GM18867 (cell line): ENCODE data around the gene TMEM179B.
"Not testable (repeated sequence)": the region's sequence is repeated elsewhere in the genome, so short reads cannot be mapped to it uniquely, and the experiment has no call there.

Source experiments
- ATAC-seq: cut with Tn5 transposase; IDR thresholded peaks from one replicate; pipeline ENCODE4 v1.9.1; 2021; ENCODE audit warnings: mild to moderate bottlenecking, moderate library complexity; ENCODE audit not compliant: unreplicated experiment

The TMEM179B gene

DNA sequence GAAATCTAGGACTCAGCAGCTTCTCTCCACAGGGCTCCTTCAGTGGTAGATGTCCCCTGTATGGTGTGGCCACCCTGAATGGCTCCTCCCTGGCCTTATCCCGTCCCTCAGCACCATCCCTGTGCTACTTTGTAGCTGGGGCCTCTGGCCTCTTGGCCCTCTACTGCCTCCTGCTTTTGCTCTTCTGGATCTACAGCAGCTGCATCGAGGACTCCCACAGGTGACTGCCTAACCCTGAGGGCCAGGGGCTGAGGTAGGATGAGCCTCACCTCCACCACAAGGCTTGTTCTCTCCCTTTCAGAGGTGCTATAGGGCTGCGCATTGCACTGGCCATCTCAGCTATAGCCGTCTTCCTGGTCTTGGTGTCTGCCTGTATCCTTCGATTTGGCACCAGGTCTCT is 1.8 kb downstream of the TMEM179B start:
- no peak for ATAC-seq

DNA sequence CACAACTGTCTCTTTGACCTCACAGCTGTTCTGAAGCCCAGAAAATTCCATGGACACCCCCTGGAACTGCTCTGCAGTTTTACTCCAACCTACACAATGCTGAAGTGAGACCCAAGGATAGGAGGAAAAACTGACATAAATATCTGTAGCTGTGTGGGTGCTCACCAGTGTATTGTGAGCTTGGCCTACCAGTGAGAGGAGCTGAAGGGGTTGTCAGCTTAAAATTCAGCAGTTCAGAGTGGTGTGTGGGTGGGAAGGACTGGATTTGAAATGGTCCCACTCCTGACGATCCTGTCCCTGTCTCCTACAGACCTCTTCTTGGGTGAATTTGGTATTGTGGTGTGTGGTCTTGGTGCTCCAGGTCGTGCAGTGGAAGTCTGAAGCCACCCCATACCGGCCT is 2.4 kb downstream of the TMEM179B start:
- ATAC-seq = no peak

DNA sequence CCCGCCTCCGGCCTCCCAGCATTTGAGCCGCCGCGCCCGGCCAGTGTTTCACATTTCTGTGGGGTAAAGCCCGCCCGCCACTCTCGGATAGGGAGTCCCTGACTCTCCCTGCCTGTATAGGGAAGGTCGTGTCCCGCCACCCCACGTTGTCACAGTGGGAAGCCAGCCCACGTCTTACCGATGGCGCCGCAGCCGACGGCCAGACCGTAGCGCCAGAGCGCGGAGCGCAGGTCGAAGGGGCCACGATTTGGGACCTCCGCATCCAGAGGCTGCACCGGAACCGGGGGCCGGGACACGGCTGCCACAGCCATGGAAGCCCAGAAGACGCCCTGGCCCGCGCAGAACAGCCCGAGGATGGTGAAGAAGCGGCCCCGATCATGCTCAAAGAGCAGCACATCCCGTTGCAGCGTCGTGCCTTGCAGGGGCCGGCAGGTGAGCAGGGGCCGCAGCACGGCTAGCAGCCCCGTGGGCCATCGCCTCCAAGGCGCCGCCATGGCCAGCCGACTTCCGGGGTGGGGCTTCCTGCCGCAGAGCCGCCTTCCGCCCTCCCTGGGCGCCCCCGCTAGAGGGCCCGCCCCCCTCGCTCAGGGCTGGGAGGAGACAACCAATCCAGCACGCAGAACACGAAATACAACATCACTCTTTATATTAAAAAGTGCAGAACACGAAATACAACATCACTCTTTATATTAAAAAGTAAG is 4.4 kb downstream of the TMEM179B start, which contains the start of gene TMEM223:
Gene TMEM223, minus strand, starts transcription at position 506 of the 701 bp plus-strand sequence. Its CDS starts 12 bp downstream, at position 494.
- ATAC-seq = peak; percentile 76

DNA sequence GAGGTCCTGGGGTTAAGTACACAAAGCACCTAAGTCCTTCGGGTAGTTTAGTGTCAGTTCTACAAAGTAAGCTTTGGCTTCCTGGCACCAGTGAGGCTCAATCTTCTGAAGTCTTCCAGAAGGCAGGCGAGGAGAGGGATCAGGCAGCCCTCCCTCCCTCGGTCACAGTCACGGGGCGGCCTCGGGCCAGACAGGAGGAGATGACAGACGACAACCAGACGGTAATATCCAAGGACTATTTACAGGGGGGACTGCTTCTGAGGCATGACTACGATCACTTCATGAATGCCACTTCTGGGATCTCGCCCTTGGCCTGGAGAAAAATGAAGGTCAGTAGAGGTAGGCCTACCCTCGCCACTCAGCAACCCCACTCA is 5.0 kb downstream of the TMEM179B start:
- ATAC-seq = peak; percentile 4

DNA sequence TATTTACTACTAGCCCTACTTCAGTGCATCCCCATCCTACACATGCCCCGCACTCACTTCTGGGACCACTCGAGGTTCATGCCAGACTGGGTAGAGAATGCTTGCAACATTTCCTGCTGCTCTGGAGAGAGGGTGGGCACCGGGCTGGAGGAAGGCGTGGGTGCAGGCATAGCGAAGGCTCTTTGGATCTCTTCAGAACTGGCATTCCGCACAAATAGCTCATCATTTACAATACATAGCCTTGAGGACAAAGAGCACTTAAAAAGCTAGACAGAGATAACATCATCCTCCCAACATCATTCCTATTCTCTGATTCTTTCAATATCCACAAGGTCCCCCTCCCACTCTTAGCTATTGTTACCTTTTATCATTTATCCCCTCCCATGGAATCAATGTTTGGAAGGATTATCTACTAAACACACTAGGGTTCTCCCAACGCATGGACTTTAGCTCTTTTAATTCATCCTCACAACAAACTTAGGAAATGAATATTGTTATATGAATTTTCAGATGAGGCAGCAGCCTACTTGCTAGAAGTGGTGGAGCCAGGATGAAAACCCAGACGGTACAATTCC is 7.1 kb downstream of the TMEM179B start:
- no peak for ATAC-seq

DNA sequence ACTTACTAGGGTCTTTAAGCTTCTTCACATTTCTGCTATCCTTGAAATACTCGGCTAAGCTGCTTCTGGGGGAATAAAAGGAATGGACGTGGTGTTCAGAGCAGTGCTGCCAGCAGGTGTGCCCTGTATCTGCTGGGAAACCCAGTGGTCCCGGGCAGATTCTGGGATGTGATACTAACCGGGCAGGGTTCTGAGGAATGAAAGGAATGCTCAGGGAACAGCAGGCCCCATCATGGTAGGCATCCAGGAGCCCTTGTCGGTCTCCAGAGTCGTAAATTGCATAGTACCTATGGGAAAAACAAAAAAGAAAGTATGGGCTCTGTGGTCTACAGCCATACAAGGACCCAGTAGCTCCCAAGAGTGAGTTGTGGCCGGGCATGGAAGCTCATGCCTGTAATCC is 9.1 kb downstream of the TMEM179B start:
- no peak for ATAC-seq

DNA sequence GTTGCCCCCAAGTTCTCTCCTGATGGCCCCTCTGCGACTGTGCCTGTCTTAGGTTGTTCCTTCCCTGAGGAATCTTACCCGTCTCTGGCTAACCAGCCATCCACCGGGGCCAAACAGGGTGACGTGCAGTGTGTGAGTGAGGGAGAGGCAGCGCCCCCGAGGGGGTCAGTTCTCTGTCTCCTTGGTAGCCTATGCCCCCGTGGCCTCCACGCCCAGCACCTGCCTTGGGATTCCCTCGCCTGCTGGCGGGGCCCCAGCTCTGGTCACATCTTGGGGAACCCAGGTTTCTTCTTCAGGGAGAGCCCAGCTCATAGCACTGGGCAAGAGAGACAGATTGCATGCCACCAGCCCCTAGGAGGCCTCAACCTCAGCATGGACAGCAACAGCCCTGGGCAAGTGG is 12.3 kb downstream of the TMEM179B start:
- no peak for ATAC-seq

DNA sequence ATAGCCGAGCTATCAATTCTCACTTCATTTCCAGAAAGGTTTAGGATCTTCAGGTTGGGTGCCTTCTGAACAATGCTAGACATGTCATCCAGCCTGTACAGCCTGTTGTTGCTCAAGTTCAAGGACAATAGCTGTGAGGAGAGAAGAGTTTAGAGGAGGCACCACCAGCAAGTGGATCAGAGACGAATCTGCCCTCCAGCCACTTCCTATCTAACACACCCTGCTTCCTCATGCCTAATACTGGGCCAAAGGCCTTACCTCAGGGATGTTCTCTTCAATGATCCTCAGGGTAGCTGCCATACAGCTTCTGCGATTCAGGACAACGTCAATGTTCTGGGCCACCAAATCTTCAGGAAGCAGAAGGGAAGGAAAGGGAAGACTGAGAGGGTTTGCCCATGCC is 13.9 kb downstream of the TMEM179B start:
- ATAC-seq = no peak

DNA sequence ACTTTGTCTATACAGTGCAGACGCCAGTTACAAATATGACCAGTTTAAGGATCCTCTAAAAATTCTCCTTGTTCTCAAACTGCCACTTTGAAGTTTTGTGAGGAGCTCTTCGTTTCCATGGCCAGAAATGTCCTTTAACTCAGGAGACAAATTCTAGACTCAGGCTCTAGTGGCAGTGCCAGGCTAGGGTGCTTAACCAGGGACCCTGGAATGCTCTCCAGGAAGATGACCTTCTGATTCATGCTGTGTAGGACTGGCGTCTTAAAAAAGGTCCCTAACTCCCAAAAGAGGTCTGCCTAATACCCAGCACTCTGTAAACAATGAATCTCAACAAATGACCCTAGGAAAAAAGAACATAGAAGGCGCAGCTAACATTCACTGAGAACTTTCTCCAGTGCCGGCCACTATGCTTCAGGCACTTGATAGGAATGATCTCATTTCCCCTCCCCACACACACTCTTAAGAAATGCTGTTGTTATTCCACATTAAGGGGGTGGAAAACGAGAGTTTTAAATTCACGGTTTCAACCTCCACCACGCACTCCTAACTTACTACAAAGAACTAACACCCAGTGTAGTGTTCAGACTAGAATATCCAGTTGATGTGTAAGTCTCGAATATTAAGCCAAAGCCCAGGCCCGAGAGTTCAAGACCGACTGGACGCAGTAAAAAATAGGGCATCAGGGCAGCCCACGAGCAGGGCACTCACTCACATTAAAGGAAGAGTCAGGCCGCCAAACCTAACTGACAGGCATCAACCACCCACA is 17.3 kb downstream of the TMEM179B start:
- ATAC-seq = no peak

DNA sequence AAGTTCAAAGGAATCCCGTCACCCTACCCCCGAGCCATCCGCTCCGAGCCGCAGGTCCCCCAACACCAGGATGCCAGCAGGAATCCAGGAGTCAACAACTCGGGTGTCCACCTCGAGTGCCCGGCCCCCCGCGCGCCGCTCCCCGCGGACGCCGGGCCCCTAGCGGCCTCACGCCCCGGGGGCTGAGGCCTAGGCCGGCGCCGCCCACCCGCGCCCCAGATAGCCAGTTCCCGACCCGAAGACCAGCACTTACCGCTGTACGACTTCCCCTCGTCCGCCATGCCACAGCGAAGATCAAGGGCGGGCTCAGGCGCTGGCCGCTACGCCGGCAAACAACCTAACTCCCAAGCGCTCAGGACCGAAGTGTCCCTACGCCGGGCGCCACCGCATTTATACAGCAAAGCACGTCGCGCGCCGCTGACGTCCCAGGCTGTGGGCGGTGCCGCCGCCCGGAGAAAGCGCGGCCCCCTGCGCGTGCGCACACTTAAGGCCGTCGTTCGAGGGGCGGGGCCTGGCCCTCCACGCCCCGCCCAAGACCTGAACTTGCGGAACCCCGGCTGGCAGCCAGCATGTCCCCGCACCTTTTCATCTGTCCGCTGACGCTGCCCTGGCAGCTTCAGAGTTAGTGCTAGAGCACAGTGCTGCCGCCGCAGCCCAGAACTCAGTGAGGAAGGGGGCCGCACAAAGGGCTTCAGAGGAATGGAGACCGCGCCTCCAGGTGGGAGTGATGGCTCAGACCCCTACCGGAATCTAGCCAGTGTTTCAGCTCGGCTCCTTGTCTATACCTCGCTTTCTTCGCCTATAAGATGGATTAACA is 18.1 kb downstream of the TMEM179B start, which contains the start of gene NXF1:
Gene NXF1, minus strand, starts transcription at position 365 of the 817 bp plus-strand sequence. Its CDS starts 84 bp downstream, at position 281.
- peak; percentile 81 for ATAC-seq

DNA sequence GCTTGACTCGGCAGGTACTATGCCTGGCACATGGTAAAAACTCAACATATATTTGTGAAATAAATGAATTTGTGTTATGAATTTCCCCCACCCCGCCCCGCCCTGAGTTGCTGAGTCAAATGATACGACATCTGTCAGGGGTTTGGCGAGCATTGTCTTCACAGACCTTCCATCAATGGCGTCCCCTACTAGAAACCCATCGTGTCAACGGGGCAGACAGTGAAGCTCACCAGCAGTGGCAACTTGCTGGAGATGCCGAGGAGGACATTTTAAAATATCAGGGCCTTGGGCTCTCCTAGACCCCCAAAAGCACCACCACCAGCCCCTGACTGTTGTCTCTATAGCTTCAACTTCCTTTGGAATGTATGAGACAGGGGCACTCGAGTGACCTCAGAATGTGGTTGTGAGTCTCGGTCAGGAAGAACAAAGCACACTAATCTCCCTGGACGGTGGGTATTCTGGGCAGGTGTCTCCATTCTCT is 18.8 kb downstream of the TMEM179B start:
- no peak for ATAC-seq

DNA sequence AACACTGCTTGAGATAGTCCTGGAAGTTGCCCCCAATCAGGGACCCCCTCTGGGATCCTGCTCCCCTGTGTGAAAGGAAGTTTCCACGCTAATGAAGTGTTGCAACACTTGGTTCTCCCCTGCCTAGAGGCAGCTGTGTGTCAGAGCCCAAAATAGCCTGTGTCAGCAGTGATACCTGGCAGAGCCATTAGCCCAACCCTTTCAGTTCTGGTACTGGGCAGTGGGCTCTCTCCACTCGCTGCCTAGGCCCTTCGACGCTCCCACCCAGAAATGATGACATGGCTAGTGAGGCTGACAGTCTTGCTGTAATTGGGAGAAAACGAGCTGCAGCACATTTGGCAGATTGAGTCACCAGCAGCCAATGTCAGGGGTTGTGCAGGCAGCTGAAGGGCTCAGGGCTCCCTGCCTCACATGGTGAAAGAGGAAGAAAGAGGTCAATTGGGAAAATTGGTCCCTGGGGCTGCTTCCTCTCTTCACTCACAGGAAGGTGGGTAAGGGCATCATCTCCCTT is 19.5 kb downstream of the TMEM179B start:
- ATAC-seq = no peak

DNA sequence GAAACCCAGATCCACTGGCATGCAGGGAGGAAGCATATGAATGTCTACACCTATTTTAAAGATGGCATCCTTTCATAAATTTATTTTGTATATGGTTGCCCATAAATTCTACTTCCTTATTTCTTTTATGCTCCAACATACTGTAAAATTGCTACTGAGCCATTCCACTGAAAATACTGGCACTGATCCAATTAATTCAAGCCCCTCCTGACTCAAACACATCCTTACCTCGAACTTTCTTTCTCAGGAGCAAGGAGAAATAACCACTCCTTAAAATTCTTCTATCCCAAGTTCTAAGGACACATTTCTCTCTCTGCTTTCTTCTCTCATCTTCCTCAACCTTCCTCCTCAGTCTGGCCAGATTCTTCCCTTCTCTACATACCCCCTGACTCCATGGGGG is 23.5 kb downstream of the TMEM179B start:
- ATAC-seq = no peak

DNA sequence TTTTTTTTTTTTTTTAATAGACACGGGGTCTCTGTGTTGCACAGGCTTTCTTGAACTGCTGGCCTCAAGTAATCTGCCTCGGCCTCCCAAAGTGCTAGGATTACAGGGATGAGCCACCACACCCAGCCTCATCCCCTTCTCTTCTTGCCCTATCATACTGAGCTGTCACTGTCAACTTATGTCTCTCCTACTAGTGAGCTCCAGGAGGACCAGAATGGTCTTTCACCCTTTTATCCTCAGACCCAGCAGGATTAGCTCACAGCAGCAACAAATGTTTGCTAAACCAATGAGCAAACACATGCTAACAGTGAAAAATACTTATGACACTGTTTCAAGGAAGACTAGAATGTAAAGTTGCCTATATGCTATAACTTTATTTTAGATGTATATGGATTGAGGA is 24.5 kb downstream of the TMEM179B start:
- ATAC-seq = no peak

DNA sequence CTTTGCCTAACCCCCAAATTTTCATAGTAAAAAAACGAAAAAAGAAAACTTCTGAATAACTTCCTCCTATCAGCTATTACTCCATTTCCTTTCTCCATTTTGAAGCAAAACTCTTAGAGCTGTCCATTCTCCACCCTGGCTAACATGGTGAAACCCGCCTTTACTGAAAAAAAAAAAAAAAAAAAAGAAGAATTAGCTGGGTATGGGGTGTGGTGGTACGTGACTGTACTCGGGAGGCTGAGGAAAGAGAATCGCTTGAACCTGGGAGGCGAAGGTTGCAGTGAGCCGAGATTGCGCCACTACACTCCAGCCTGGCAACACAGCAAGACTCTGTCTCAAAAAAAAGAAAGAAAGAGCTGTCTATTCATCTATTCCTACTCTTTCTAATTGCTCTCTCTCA is 29.4 kb downstream of the TMEM179B start:
- no peak for ATAC-seq

DNA sequence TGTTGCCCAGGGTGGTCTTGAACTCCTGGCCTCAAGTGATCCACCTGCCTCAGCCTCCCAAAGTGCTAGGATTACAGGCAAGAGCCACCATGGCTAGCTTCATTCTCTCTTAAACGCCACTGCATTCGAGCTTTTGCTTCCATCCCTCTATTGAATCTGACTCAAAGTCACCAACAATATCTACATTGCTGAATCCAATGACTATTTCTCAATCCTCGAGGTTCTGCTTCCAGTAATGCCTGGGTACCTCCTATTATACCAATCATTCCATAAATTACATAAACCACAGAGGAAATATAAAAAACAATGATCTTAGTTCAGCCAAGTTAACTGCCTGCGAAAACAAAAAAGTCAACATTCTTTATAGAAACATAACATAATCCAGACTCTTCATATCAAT is 29.9 kb downstream of the TMEM179B start:
- no peak for ATAC-seq

DNA sequence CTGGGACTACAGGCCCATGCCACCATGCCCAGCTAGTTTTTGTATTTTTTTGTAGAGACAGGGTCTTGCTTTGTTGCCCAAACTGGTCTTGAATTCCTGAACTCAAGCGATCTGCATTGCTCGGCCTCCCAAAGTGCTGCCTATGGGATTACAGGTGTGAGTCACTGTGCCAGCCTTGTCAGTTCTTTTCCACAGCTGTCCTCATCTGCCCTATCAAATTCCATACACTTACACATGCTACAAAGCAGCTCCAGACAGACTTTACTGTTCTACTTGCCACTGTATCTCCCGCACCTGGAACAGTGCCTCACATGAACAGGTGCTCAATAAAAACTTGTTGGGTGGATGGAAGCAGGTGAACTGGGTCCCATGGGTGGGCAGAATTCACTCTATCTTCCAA is 36.5 kb downstream of the TMEM179B start:
- ATAC-seq = no peak

DNA sequence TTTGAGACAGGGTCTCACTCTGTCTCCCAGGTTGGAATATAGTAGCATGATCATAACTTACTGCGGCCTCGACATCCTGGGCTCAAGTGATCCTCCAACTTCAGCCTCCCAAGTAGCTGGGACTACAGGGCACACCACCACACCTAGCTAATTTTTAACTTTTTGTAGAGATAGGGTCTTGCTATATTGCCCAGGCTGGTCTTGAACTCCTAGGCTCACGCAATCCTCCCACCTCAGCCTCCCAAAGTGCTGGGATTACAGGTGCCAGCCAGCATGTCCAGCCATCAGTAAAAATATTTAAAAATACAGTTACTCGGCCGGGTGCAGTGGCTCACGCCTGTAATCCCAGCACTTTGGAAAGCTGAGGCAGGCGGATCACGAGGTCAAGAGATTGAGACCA is 40.9 kb downstream of the TMEM179B start:
- not testable (repeated sequence) for ATAC-seq

DNA sequence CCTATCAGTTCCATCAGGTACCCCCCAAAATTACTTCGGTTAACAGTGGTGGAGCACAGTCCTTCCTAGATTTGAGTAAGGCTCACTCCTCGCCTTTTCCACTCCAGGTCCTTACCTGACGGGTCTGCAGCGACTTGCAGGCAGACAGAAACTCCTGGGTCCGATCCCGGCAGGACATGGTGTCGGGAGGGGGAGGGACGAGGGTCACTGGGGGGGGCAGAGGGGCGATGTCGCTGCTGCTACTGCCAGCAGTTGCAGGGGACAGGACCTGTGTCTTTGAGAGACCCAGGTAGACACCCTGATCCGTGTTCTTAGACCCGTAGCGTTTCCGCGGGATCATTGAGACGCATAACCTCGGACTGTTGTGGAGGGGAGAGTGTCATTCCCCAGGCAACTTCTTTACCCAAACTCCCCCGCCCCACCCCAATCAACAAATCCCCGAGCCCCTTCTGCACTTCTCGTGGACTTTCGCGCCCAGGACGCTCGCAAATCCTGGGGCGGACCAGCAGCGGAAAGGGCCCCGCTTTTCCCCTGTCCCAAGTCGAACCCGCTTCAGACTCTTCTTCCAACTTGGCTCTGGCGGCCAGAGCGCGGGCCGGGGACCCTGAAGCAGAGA is 43.8 kb downstream of the TMEM179B start:
- ATAC-seq = no peak
